ENCODE measurements around the gene HPSE.

DNA sequence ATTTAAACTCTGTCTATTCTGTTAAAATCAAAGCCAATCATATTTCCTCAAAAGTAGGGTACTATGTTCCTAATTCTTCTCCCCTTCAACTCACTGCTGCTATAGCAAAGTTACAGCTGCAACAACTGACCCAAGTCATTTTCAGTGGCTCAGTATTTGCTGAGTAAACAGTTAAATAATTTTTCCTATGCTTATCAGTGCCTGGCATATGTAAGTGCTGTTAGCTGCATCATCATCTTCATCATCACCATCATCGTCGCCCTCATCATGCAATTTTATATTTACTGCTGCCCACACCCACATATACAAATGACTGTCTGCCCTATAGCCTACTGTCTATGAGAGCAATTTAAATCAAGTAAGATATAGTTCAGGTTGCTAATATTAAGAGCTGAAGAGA is 72.0 kb downstream of the HPSE start:
- TF ChIP-seq CTCF (IDR thresholded peaks at IDR 0.05) (no peak), POLR2A (IDR thresholded peaks at IDR 0.05) (no peak)
